Posterior cingulate gyrus (tissue), 11 donors: ENCODE data around the gene GPR173.

Experiments
- DNase-seq, 10 donors: peaks; one replicate each; pipeline versions ENCODE4 v3.0.0 to v3.0.0-alpha.2; 2020 to 2021; ENCODE audit warnings: mixed read lengths in 3 of 10
- intact Hi-C: fragments of 100-400 bp; cut with DNase I; formaldehyde crosslinking; loops from one replicate; pipeline ENCODE4 v1.15.1; 2023

The GPR173 gene, protein sequence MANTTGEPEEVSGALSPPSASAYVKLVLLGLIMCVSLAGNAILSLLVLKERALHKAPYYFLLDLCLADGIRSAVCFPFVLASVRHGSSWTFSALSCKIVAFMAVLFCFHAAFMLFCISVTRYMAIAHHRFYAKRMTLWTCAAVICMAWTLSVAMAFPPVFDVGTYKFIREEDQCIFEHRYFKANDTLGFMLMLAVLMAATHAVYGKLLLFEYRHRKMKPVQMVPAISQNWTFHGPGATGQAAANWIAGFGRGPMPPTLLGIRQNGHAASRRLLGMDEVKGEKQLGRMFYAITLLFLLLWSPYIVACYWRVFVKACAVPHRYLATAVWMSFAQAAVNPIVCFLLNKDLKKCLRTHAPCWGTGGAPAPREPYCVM

DNA sequence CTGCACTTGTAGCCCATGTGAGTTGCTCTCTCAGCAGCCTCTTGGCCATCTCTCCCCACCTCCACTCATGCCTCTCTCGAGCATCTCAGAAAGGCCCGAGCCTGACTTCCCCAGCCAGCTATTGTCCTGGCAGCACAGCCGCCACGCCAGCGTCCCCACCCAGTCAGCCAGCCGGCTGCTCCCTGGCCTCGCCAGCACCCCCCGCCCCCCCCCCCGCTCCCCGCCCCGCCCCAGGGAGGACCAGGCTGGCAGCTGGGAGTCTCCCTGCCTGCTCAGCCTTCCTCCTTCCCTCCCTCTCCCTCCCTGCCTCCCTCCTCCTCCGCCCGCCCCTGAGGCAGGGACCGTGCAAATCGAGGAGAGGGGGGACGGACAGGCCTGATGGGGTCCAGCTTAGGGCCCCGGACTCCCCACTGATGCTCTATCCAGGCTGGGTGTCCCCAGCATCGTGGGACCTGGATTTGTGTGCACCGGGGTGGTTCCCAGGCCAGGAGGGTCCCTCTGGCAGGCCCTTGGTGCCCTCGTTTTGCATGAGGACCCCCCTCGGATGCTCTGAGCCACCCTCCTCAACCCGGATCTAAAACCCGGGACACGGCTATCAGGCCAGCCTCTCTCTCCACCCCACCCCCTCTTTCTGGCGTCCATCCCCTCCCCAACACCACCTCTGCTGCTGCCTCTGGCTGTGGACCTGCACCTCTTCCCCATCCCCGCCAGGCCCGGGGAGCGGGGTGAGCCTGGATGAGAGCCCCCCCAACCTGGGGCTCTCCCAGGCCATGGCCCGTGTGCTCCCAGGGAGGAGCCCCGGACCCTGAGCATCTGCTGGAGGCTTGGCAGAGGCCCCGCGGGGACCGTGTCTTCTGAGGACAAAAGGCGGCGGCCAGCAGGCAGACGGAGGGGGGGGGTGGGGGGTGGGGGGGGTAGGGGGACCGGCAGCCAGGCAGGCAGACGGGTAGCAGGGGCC, at the start of gene GPR173:
Gene GPR173 (plus strand): TSS at position 621 of the 958 bp plus-strand sequence. CDS start 27,833 bp downstream, outside the sequence.
- peak; percentile 51 to 95 (median 66) for DNase-seq
- intact Hi-C loops: no loop called here

DNA sequence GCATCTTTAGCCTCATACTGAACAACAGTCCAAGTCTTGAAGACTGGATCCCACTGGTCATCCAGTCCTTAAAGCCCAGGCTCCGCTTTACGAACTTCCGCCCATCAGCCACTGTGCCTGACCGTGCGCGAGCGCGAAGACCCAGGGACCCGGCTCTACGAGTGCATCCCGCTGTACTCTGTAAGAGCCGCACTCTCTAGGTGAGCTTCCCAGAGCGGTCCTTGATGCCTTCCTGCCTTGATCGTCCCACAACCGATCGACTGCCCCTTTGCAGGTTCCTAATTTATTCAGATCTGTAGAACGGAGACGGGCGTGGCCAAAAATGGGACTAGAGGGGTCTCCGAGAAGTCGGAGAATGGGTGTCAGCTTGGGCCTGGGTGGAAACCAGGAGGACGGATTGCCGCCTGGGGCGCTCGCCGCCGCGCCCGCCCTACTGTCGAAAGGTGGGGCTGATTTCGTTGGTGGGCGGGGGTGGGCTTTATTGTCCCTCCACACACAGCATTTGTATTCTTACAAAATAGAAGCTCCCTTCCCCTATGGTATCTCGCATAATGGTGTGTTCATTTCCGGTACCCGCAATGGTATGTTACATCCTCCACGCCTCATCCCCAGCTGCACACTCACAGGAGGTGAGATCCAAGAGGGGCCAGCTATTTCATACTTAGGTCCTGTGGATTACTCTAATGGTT, 48.0 kb upstream of the GPR173 start:
- intact Hi-C loops: no loop called here
- DNase-seq: peak in 1 of 10 donors; percentile 63

DNA sequence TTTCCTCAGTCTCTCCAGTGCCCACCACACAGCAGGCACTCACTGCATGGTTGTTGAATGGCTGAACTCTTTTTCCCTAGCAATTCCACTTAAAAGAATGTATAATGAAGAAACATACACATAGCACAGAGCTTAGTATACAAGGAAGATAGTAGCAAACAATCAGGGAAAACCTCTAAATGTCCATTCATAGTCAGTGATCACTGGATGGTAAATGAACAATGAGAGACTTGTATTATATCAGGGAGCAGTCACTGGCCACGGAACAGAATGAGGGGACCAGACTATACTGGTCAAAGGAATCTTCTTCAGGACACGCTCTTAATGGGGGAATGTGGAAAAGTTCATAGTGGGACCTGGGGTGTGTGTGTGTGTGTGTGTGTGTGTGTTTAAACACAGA, 46.6 kb upstream of the GPR173 start:
- DNase-seq: no peak
- intact Hi-C loops: no loop called here

DNA sequence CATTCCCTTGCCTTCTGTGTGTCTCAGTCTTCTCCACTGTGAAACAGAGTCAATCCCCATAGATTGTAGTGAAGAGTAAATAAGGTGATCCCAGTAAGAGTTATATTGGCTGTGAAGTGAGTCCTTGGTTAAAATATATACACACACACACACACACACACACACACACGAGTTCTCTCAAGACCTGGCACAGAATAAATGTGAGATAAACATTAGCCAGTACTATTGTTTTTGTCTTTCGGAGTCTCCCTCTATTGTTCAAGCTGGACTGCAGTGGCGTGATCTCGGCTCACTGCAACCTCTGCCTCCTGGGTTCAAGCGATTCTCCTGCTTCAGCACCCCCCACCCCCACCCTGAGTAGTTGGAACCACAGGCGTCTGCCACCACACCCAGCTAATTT, 45.5 kb upstream of the GPR173 start:
- intact Hi-C loops: no loop called here
- DNase-seq: no peak

DNA sequence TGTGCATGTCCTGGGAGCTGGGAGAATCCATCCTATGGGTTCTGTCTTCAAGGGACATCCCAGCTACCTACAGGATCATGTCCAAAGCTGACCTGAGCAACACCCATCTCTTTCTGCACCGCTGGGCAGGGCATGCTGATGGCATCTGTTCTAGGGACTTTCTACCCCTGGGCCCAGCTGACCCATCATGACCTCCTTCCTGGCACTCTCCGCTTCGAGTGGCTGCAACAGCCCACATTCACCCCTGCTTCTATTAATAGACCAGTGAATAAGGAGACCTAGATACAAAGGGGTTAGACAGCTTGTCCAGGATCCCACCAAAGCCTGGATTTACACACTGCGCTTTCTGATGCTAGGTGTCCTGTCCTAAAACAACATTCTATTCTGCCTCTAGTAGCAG, 44.6 kb upstream of the GPR173 start:
- no peak for DNase-seq
- intact Hi-C loops: no loop called here

DNA sequence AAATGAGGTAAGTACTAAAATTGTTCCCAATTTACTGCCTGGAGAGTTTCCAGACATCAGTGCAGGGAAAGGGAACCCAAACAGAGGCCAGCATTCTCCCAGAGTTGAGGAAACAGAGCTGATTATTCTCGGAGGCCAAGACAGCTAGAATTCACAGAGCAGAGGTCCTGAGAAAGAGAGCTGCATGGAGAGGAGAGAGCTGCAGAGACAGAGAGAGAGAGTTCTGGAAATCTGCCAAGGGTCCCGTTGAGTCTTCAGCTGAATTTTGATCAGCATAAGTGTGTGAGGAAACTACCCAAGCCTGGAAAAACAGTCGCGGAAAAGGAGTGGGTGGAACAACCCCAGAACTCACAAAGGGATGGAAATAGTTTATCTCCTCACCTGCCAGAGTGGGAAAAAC, 43.8 kb upstream of the GPR173 start:
- no peak for DNase-seq
- intact Hi-C loops: no loop called here

DNA sequence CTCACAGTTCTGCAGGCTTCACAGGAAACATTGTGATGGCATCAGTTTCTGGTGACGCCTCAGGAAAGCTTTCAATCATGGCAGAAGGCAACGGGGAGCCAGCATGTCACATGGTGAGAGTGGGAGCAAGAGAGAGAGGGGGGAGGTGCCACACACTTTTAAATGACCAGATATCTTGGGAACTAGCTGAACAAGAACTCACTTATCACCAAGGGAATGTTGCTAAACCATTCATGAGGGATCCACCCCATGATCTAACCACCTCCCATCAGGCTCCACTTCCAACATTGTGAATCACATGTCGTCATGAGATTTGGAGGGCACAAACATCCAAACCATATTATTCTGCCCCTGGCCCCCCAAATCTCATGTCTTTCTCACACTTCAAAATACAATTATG, 43.3 kb upstream of the GPR173 start:
- DNase-seq: no peak
- intact Hi-C loops: no loop called here

DNA sequence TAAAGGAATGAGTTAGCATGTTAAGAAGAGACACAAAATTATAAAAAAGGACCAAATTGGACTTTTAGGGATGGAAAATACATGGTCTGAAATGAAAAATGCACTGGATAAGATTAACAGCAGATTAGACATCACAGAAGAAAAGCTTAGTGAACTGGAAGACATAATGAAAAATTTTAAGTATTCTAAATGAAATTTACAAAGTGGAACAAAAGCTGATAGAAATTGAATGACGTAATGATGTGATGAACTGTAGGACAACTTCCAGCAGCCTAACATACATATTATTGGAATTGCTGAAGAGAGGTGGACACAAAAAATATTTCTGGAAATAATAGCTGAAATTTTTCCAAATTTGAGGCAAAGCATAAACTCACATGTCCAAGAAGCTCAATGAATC, 39.6 kb upstream of the GPR173 start:
- no peak for DNase-seq
- intact Hi-C loops: no loop called here

DNA sequence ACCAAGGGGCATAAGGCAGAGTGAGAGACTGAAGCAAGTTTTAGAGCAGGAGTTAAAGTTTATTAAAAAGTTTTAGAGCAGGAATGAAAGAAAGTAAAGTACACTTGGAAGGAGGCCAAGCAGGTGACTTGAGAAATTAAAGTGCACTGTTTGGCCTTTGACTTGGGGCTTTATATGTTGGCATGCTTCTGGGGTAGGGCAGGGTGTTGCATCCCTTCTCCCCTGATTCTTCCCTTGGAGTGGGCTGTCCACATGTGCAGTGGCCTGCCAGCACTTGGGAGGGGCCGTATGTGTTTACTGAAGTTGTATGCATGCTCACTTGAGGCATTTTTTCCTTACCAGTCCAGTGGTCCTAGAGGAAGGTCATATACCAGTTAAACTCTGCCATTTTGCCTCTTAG, 35.3 kb upstream of the GPR173 start:
- intact Hi-C loops: no loop called here

DNA sequence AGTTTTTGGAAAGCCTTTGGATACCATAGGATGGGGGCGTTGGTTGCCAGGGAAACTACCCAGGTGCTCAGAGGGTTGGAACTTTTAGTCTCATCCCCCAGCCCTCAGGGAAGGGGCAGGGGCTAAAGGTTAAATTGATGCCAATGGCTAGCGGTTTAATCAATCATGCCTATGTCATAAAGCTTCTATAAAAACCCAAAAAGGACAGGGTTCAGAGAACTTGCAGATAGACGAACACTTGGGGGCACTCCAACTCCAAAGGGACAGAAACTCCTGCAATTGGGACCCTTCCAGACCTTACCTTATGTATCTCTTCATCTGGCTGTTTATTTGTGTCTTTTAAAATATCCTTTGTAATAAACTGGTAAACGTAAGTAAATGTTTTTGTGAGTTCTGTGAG, 30.0 kb upstream of the GPR173 start:
- no peak for DNase-seq
- intact Hi-C loops: no loop called here

More for the DNA sequence above, 35.3 kb upstream of the GPR173 start:
- DNase-seq: no peak

DNA sequence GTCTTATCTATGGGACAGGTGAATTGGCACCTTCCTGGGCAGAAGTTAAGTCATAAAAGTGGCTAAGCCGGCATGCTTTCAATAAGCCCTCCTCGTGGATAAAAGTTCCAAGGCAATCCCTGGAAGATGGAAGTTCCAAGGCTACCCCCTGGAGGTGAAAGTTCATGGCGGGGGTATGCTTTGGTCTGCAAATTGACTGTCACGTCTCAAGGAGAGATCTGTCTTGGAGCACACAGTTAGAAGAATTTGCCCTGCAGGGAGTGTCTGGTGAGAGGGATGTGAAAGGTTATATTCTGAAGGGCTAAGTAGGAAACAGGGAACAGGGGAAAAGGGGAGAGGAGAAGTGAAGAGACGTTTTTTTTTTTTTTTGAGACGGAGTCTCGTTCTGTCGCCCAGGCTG, 26.2 kb upstream of the GPR173 start:
- DNase-seq: no peak
- intact Hi-C loops: no loop called here

DNA sequence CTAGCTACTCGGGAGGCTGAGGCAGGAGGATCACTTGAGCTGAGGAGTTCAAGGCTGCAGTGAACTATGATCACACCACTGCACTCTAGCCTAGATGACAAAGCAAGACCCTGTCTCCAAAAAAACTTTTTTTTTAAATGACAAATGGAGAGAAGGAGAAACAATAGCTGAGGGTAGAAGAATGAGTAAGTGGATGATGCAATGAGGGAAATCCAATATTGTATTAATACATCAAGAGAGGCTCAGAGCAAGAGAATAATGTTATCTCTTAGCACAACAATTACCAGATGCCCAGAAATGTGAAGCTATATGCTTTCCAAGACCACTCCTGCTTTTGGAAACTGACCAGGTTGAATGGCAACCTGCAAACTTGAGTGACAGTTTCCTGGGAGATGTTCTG, 19.9 kb upstream of the GPR173 start:
- intact Hi-C loops: no loop called here
- no peak for DNase-seq

DNA sequence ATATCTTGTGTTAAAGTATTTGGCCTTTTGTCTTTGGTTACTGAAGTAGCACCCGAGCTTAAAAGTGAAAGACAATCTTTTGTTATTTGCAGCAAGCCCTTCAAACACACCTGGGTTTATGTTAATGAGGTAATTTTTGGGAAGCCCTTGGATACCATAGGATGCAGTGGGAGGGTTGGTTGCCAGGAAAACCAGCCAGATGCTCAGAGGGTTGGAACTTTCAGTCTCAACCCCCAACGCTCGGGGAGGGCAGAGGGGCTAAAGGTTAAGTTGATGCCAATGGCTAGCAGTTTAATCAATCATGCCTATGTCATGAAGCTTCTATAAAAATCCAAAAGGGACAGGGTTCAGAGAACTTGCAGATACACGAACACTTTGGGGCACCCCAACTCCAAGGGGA, 17.2 kb upstream of the GPR173 start:
- no peak for DNase-seq
- intact Hi-C loops: no loop called here

DNA sequence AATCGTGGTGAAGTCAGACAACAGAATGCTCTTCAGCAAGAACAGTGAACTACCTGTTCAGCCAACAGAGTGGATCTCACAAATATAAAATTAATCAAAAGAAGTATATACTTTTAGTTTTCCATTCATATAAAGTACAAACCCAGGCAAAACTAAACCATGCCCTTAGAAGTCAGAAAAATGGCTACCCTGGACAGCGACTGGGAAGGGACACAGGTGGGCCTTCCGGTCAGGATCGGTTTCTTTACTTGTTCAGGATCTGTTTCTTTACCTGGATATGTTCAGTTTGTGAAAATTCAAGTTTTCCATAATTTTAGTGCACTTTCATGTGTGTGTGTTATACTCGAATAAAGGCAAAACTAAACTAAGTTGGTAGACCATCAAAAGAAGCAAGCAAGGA, 12.4 kb upstream of the GPR173 start:
- no peak for DNase-seq
- intact Hi-C loops: no loop called here

DNA sequence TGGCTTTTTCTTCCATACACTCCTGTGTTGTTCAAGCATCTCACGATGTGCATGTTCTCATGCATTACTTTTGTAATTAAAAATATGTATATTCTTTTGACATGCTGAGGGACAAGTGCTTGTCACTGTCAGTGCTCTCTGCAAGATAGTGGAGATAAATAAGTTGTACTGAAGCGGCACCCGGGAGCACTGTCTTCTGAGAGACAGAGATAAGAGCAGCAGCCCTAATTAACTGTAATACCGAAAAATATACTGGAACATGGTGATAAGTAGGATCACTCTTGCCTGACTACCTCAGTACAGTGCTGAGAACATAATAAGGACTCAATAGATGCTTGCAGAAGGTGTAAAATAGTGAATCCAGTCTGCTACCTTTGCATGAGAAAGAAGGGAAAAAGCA, 9.4 kb upstream of the GPR173 start:
- intact Hi-C loops: no loop called here
- no peak for DNase-seq

DNA sequence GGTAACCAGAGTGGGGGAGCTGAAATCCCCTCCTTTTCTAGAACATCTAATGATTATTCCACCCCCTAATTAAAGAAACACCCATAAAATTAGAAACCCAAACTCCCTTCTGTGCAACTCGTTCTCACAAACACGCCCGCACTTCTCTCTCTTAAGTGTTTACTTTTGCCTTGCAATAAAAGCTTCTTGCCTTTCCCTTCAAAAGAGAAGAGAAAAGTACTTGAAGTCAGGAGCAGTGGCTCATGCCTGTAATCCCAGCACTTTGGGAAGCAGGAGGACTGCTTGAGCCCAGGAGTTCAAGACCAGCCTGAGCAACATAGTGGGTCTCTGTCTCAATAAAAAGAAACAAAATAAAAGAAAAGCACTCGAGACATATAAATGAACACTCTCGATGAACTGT, 3.6 kb upstream of the GPR173 start:
- intact Hi-C loops: no loop called here
- no peak for DNase-seq

DNA sequence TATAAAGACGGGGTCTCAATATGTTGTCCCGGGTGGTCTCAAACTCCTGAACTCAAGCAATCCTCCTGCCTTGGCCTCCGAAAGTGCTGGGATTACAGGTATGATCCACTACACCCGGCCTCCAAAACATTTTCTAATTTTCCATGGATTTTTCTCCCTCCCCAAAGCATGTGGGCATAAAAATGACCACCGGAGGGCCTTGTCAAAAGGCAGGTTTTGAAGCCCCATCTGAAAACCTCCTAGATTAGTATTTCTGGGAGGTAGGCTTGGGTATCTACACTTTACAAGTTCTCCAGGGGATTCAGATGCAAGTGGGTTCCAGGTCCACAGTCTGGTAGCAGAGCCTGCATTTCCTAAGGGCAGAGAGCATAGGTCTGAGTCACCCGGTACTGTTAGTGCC, 1.4 kb upstream of the GPR173 start:
- DNase-seq: no peak
- intact Hi-C loops: no loop called here

DNA sequence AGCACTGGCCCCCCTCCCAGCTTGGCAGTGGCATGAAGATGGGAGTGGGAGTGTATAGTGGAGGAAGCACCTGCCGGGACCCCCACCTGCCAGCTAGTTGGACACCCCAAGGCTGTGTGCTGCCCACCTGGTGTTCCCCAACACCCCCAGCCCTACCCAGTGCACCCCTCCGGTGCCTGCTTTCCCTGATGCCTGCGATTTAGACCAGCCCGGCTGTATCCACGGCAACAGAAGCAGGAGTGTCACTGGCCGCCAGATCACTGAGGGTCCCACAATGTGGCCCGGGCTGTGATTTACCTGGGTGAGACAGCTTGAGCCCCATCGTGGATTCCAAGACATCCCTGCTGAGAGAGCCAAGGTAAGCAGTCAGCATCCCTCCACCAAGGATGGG, 533 bp downstream of the GPR173 start:
- DNase-seq: no peak
- intact Hi-C loops: no loop called here

DNA sequence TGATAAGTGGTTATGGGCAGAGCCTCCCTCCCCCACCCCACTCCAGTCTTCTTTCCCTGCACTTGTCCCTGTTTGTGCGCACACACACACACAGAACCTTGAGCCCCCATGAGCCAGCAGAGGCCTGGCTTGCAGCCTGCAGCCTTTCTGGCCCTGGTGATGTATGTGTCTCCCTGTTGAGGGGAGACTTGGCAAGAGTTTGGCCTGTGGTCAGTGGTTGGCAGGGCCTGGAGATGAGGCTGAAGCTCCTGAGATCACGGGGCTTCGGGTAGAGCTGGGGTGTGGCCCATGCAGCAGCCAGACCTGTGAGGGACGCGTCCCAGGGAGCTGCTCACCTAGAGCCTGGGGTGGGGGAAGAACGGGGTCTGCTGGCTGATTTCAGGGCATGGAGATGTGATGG, 2.3 kb downstream of the GPR173 start:
- intact Hi-C loops: no loop called here
- no peak for DNase-seq

DNA sequence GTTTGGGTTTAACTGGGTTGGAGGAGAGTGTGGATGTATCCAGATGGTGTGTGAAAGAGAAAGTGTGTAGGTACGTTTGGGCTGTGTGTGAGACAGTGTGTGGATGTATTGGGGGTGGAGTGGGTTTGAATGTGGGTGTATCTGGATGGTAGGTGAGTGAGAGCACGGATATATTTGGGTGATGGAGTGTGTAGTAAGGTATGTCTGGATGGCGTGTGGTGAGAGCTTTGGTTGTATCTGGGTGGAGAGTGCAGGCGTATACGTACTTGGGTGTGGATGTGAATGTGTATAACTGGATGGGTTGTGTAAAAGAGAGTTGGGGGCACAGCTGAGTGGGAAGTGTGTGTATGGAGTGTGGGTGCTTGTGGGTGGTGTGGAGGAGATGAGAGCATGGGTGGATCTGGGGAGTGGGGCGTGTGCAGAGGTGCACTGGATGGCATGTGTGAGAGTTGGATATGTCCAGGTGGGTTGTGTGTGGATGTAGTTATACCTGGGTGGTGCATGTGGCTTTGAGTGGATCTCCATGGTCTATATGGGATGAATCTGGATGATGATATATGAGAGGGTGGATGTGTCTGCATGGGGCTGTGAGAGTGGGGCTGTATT, 6.8 kb downstream of the GPR173 start:
- intact Hi-C loops: no loop called here

DNA sequence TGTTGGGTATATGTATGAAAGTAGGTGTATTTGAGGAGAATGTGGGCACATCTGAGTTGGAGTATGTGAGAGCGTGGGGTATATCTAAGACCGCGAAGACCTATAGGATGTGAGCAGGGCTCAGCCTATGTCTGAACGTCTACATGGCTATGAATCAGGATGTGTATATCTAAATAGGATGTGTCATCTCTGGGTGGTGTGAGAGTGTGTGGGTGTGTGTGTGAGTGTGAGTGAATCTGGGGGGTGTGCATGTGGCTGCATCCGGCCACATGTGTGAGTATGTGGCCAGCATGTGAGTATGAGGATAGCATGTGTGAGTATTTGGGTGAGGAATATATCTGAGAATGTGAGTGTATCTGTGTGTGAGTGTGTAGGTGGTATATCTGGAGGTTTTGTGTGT, 7.7 kb downstream of the GPR173 start:
- no peak for DNase-seq
- intact Hi-C loops: no loop called here

More for the DNA sequence above, 6.8 kb downstream of the GPR173 start:
- no peak for DNase-seq
